T-helper 9 cell (primary cell): ENCODE results near the gene COA3.

Experiments used
- DNase-seq: peaks from one replicate; pipeline ENCODE4 v3.0.0-alpha.2; 2020

Gene COA3

DNA sequence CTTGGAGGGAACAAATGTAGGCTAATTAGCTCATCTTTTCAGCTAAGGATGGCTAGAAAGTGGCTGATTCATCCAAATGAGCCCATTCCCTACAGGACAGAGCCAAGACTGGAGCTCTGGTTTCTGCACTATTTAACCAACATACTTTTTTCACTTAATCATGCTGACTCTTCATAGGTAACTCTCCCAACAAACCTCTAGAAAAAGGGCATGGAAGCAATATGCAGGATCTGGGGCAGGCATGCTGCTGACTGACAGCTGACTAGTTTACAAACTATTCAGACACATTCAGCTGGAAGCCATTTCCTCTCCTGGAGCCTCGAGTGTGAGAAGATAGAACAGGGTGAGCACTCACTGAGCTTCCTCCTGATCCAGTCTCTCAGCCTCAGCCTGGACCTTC lies 19.4 kb upstream of the COA3 start:
- DNase-seq: no peak

GRCh38 chr17:42814633-42815399 lies 16.3 kb upstream of the COA3 start:
- no peak for DNase-seq

- no peak for DNase-seq
Measured at GRCh38 chr17:42809250-42809649, 10.7 kb upstream of the COA3 start.

DNA sequence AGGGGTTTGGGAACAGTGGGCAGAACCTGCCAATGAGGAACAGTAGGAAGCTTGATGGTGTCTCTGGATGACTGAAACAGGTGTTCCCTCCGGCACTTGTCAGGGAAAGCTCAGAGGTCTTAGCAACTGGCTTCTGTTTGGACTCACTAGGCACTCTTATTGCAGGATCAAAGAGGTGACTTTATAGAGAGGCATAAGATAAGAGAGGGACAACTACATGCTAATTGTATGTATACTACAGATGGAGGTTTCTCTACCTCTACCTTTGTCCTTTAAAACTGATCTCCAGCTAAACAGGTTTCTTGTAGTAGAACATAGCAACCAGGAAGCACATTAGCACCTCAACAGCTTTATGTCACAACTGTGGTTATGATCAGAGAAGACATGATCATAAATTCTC lies 7.7 kb upstream of the COA3 start:
- no peak for DNase-seq

DNA sequence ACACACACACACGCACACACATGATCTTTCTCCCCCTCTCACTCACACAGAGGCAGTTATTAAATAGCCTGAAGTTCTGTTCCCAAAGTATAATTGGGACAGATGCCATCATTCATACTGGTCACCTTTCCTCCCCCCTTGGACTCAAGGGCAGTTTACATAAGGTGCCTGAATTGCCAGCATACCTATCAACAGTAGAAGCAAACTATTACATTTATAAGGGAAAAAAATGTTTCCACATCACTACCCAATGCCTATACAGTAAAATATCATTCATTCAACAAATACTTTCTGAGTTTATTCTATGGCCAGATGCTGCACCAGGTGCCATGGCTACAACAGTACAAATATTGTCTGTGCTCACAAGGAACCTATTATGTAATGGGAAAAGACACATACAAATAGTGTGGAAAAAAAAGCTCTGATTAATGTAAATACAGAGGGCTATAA lies 6.4 kb upstream of the COA3 start:
- DNase-seq: no peak

DNA sequence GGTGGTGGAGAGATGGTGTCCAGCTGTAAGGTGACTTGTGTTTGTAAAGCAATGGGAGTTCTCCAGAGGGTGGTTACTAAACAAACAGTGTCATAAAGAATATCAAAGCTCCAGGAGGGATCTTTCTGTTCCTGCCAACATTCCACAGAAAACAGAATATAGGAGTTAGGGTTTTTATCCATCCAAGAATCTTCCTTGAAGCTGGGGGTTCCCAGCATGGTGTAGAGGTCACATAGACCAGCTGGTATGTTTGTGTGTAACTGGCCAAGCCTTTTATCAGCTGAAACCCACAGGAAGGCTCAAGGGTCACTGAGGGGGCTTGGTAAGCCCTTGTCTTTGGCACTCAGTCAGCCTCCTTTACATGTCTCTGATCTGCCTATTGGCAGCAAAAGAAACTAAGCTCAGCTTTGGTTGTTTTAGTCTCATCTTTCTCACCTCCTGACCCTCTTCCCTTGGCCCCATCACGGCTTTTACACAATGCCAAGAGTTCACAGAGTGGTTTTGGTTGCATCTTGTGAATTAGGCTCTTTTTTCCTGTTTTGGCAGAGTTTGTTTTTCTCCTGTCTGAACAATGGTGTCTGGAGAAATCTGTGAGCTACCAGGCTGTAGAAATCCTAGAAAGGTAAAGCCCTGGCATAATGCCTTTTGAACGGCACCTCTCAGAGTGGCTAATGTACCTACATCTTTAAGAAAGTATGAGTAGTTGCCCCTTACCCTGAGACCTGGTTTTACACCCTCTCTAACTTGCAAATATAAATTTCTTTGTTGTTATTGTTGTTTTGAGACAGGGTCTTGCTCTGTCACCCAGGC lies 4.8 kb upstream of the COA3 start:
- DNase-seq: no peak

- DNase-seq: no peak
Measured at GRCh38 chr17:42798011-42798382, 507 bp downstream of the COA3 start.

- DNase-seq: no peak
Measured at GRCh38 chr17:42797067-42798007, 1.2 kb downstream of the COA3 start.

DNA sequence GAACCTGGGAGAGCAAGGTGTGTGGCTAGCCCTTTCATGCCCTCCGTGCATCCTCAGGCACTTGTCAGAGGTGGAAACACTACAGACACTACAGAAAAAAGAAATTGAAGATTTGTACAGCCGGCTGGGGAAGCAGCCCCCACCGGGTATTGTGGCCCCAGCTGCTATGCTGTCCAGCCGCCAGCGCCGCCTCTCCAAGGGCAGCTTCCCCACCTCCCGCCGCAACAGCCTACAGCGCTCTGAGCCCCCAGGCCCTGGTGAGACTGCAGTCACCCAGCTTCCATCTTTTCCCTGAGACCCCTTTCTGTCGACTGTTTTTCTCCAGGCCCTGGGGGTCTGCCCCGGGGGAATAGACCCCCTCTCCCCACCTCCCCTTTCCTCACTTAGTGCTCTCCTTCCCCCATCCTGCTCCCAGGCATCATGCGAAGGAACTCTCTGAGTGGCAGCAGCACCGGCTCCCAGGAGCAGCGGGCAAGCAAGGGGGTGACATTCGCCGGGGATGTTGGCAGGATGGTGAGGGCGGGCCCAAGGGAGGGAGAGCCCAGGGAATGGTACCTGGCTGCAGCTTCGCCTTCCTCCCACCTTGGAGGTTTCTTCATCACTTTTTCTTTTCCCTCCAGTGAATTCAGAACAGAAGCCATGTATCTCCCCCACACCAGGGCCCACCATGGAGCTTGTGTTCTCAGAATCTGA lies 2.3 kb downstream of the COA3 start:
- DNase-seq: no peak

DNA sequence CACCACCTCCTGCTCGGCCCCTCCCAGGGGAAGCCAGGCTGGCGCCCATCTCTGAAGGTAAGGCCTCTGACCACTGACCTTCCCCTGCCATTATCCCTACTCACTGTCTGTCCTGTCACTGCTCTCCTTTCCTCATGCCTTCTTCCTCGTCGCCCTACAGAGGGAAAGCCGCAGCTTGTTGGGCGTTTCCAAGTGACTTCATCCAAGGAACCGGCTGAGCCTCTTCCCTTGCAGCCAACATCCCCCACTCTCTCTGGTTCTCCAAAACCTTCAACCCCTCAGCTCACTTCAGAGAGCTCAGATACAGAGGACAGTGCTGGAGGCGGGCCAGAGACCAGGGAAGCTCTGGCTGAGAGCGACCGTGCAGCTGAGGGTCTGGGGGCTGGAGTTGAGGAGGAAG lies 3.0 kb downstream of the COA3 start:
- no peak for DNase-seq

DNA sequence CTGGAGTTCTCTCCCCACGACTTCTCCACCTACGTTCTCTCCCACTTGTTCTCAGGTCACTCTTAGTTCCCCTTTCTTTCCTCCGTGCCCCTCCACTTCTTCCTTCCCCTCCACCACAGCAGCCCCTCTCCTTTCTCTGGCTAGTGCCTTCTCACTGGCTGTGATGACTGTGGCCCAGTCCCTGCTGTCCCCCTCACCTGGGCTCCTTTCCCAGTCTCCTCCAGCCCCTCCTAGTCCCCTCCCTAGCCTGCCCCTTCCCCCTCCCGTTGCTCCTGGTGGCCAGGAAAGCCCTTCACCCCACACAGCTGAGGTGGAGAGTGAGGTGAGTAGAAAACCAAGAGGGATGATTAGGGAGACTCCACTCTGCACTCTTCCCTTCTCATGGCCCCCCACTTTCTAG lies 3.4 kb downstream of the COA3 start:
- no peak for DNase-seq

- no peak for DNase-seq
Measured at GRCh38 chr17:42792545-42792944, 6.0 kb downstream of the COA3 start.

GRCh38 chr17:42791948-42792347 lies 6.6 kb downstream of the COA3 start:
- no peak for DNase-seq

GRCh38 chr17:42787266-42787665 lies 11.2 kb downstream of the COA3 start:
- no peak for DNase-seq

- DNase-seq: no peak
Measured at GRCh38 chr17:42784811-42785592, 13.5 kb downstream of the COA3 start.

DNA sequence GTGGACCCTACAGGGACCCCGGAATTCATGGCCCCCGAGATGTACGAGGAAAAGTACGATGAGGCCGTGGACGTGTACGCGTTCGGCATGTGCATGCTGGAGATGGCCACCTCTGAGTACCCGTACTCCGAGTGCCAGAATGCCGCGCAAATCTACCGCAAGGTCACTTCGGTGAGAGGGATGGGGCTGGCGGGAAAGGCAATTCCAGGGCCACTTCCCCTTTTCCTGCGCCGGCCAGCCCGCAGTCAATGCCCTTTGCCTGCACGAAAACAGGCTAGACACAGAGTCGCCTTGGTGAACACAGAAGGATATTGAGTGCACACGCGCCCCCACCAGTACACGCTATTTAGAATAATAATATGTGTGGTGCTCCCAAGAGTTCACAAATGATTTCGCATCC lies 14.1 kb downstream of the COA3 start:
- DNase-seq: no peak

- no peak for DNase-seq
Measured at GRCh38 chr17:42783791-42784138, 14.7 kb downstream of the COA3 start.

GRCh38 chr17:42783062-42783790 lies 15.3 kb downstream of the COA3 start:
- no peak for DNase-seq

- no peak for DNase-seq
Measured at GRCh38 chr17:42782166-42783061, 16.1 kb downstream of the COA3 start.

- DNase-seq: no peak
Measured at GRCh38 chr17:42781639-42782165, 16.8 kb downstream of the COA3 start.
